GM12892 (cell line): ENCODE measurements around the gene PPM1L.

ENCODE experiments used
- DNase-seq: peaks from one replicate; pipeline ENCODE4 v3.0.0; 2011; ENCODE audit not compliant: insufficient read length
- FAIRE-seq: peaks from 2 replicates; lab custom pipeline; 2011; peaks lifted over from hg19 to GRCh38; lab: Jason Lieb, UNC
- POLR2A ChIP-seq: IDR thresholded peaks from 2 replicates; pipeline ENCODE4 v1.6.1; 2011; ENCODE audit warnings: low read depth, low read length, control low read depth
- POLR2AphosphoS5 ChIP-seq: IDR thresholded peaks from 2 replicates; pipeline ENCODE4 v1.6.1; 2011; ENCODE audit warnings: low read depth, low read length, control low read depth
- TAF1 ChIP-seq: IDR thresholded peaks from 2 replicates; pipeline ENCODE4 v1.6.1; 2011; ENCODE audit warnings: low read depth, mild to moderate bottlenecking, control low read depth, low read length, borderline replicate concordance

Gene PPM1L

GRCh38 chr3:160876643-160877042 lies 120.6 kb downstream of the PPM1L start:
- no peak for TF ChIP-seq POLR2AphosphoS5
- TF ChIP-seq POLR2A: no peak
- no peak for TF ChIP-seq TAF1
- FAIRE-seq (no peak), DNase-seq (no peak)

- FAIRE-seq (no peak), DNase-seq (no peak)
- TF ChIP-seq TAF1: no peak
- no peak for TF ChIP-seq POLR2A
- TF ChIP-seq POLR2AphosphoS5: no peak
Observed at GRCh38 chr3:160879859-160880258, 123.8 kb downstream of the PPM1L start.

GRCh38 chr3:160883373-160883772 lies 127.3 kb downstream of the PPM1L start:
- TF ChIP-seq POLR2AphosphoS5 (no peak), TAF1 (no peak), POLR2A (no peak)
- FAIRE-seq (no peak), DNase-seq (no peak)

- DNase-seq (no peak), FAIRE-seq (peak; percentile 82)
- TF ChIP-seq POLR2A (no peak), TAF1 (0 out of 2 replicates have a peak, but pooled peaks have one; percentile 26), POLR2AphosphoS5 (no peak)
Observed at GRCh38 chr3:160885791-160886286, 129.8 kb downstream of the PPM1L start.

GRCh38 chr3:160886421-160886820 lies 130.4 kb downstream of the PPM1L start:
- peak; percentile 95 for FAIRE-seq
- no peak for TF ChIP-seq POLR2AphosphoS5
- no peak for TF ChIP-seq TAF1
- TF ChIP-seq POLR2A: no peak
- peak; percentile 1 for DNase-seq

GRCh38 chr3:160893207-160893606 lies 137.2 kb downstream of the PPM1L start:
- FAIRE-seq (no peak), DNase-seq (no peak)
- TF ChIP-seq TAF1 (no peak), POLR2AphosphoS5 (no peak), POLR2A (no peak)

GRCh38 chr3:160904691-160905090 lies 148.7 kb downstream of the PPM1L start:
- no peak for TF ChIP-seq TAF1
- no peak for TF ChIP-seq POLR2AphosphoS5
- no peak for TF ChIP-seq POLR2A
- DNase-seq (no peak), FAIRE-seq (no peak)

- DNase-seq (no peak), FAIRE-seq (no peak)
- TF ChIP-seq POLR2AphosphoS5 (no peak), POLR2A (no peak)
Observed at GRCh38 chr3:160906646-160907045, 150.6 kb downstream of the PPM1L start.

- no peak for TF ChIP-seq TAF1
- TF ChIP-seq POLR2AphosphoS5: no peak
- TF ChIP-seq POLR2A: no peak
Observed at GRCh38 chr3:160909917-160910316, 153.9 kb downstream of the PPM1L start.

GRCh38 chr3:160911411-160911810 lies 155.4 kb downstream of the PPM1L start:
- no peak for TF ChIP-seq TAF1
- TF ChIP-seq POLR2A: no peak
- TF ChIP-seq POLR2AphosphoS5: no peak
- no peak for FAIRE-seq

More at GRCh38 chr3:160909917-160910316, 153.9 kb downstream of the PPM1L start:
- DNase-seq (no peak), FAIRE-seq (no peak)

GRCh38 chr3:160916472-160916871 lies 160.4 kb downstream of the PPM1L start:
- TF ChIP-seq POLR2A (no peak), TAF1 (no peak), POLR2AphosphoS5 (no peak)

More at GRCh38 chr3:160911411-160911810, 155.4 kb downstream of the PPM1L start:
- no peak for DNase-seq

GRCh38 chr3:160919942-160920341 lies 163.9 kb downstream of the PPM1L start:
- DNase-seq (no peak), FAIRE-seq (no peak)
- no peak for TF ChIP-seq POLR2A
- no peak for TF ChIP-seq POLR2AphosphoS5
- no peak for TF ChIP-seq TAF1

More at GRCh38 chr3:160916472-160916871, 160.4 kb downstream of the PPM1L start:
- FAIRE-seq (no peak), DNase-seq (no peak)
